GM12873 (cell line): Measurements from ENCODE around the gene IL18RAP.

Experiments used
- TF ChIP-seq, protein P1 (sequence below): IDR thresholded peaks from 2 replicates; pipeline ENCODE4 v1.5.1; 2012; ENCODE audit warnings: low read depth, mild to moderate bottlenecking, moderate library complexity, low read length, control low read depth; ENCODE audit not compliant: insufficient read depth; ENCODE audit errors: missing control alignments

Gene IL18RAP

DNA sequence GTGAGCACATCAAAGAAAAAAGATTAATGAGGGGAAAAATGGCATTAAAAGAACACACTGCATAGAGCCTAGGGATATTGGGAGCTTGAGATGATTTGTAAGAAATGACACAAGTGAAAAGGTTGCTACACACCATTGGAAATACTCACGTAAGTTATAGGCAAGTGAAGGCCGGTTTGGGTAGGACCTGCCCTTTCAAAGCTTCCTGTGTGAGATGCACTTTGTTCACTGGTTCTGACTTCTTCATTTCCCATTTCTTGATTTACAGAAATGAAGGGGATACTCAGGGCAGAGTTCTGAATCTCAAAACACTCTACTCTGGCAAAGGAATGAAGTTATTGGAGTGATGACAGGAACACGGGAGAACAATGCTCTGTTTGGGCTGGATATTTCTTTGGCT lies at the start of gene IL18RAP:
Gene IL18RAP, plus strand, starts transcription at position 251 of the 400 bp plus-strand sequence. Its CDS starts 118 bp downstream, at position 369.
- TF ChIP-seq, protein P1, sequence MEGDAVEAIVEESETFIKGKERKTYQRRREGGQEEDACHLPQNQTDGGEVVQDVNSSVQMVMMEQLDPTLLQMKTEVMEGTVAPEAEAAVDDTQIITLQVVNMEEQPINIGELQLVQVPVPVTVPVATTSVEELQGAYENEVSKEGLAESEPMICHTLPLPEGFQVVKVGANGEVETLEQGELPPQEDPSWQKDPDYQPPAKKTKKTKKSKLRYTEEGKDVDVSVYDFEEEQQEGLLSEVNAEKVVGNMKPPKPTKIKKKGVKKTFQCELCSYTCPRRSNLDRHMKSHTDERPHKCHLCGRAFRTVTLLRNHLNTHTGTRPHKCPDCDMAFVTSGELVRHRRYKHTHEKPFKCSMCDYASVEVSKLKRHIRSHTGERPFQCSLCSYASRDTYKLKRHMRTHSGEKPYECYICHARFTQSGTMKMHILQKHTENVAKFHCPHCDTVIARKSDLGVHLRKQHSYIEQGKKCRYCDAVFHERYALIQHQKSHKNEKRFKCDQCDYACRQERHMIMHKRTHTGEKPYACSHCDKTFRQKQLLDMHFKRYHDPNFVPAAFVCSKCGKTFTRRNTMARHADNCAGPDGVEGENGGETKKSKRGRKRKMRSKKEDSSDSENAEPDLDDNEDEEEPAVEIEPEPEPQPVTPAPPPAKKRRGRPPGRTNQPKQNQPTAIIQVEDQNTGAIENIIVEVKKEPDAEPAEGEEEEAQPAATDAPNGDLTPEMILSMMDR: no peak

DNA sequence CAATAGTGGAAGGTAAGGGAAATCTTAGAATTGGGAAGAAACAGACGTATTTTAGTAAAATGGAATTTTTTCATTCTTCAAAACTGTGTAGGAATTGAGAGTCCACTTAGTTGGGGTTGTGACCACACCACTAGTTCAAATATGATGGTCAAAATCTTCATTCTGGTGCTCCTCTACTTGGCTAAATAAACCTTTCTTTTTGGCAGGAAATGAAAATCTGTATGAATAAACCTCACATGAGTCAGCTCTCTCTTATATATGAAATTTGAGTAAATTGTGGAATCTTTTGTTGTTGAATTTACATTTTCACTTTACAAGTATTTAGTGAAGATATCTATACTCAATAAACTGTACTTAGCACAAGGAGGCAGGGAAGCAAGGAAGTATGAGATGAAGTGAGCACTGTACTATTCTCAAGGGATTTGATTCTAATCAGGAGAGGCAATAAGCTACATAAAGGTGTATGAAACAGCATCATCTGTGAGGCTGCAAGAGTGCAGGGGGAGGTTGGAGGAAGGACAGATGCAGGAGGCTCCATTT lies 46.8 kb upstream of the IL18RAP start:
- TF ChIP-seq, protein P1: no peak

GRCh38 chr2:102383722-102384121 lies 39.2 kb upstream of the IL18RAP start:
- TF ChIP-seq, protein P1: no peak

DNA sequence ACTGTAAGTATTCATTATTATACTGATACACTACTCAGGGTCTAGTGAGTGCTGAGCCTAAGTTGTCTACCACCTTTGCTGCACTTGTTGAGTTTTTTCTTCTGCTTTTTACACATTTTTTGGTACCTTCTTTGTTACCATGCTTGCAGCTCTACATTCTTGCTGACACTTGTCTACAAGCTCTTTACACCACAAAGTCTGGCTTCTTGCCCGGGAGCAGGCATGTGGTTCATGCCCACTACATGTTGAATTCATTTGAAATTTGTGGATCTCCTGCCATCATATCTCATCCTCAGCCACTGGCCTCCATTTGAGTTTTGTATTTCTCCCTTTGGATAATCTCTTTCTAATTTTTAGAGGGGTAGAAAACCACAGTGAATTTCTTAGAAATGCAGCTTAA lies 37.4 kb upstream of the IL18RAP start:
- TF ChIP-seq, protein P1: no peak

DNA sequence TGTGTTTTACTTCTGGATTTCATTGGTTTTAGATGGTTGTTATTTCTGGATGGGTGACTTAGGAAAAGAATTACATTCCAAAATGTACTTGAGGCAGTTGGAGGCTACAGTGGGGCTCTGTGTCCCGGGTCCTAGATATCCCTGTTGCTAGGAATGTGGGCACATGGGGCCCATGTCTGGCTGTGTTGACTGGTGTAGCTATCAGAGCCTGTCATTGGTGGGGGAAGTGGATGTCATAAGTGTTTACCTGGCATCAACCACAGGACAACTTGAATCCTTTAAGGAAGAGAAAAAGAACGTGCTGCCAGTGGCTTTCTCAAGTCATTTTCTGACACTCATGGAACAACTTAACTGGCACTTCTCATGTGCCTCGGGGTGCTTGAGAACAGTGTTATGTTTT lies 37.0 kb upstream of the IL18RAP start:
- TF ChIP-seq, protein P1: no peak

DNA sequence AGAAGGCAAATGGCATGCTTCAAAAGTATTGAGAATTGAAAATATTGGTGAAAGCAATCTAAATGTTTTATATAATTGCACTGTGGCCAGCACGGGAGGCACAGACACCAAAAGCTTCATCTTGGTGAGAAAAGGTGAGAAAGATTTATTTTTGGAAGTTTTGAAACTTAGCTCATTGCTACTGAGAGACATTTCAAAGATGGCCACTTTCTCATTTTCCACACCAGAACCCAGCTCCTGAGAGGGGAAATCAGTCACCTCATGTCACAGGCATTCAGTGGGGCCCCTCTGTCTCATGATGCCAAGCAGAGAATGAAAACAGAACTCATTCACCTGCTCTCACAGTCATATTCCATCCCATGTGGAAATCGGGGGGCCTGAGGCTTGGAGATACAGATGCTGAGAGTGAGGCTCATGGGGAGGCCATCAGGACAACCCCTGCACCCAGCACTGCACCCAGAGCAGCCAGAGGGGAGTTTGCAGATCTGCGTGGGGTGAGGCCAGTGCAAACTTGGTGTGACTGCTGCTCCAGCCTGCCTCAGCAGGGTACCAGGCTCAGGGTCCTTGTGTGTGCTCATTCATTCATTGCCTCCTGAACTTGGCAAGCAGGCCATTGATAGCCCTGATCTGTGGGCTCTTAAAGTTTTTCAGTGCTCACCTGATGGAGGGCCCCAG lies 36.0 kb upstream of the IL18RAP start:
- TF ChIP-seq, protein P1: no peak

- TF ChIP-seq, protein P1: no peak
Measured at GRCh38 chr2:102387763-102388546, 35.0 kb upstream of the IL18RAP start.
